ENCODE results near the gene NR1H2.
A peak's percentile ranks its signal among the peaks of the same experiment; 100 is the strongest.
"Not testable (repeated sequence)": the region's sequence is repeated elsewhere in the genome, so short reads cannot be mapped to it uniquely, and the experiment has no call there.

Gene NR1H2

DNA sequence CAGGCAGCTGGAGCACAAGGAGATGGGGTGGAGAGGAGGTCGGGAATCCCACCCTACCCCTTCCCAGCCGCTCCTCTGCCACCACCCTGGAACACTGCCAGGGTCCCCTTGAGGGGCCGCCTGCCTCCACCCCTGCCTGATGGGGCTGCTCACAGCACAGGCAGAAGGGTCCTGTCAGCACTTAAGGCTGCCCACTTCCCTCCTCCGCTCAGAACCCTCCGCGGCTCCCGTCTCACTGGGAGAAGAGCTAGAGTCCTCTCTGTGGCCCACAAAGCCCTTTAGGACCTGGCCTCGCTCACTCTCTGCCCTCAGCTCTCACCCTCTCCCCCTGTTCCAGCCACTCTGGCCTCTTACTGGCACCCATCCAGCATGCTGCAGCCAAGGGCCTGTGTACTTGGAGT, 4.5 kb downstream of the NR1H2 start:
- Histone ChIP-seq H3K36me3 (ENCODE audit: control insufficient read depth, insufficient read depth, low read length) (peaks cover 52% of the 10 kb centered on the region), H3K9me3 (ENCODE audit: control insufficient read depth, insufficient read depth, low read length) (no peaks in the 10 kb centered on the region), H3K4me1 (ENCODE audit: control insufficient read depth, insufficient read depth, low read length) (peaks cover 6% of the 10 kb centered on the region), H3K27me3 (ENCODE audit: control insufficient read depth, insufficient read depth, low read length) (no peaks in the 10 kb centered on the region), H3K9ac (ENCODE audit: low read depth, low read length) (no peak overlapping the region), H3K27ac (ENCODE audit: low read depth, low read length) (no peak overlapping the region), H3K4me3 (ENCODE audit: low read depth, low read length) (no peak overlapping the region)

- Histone ChIP-seq H3K4me3 (ENCODE audit: low read depth, low read length) (no peak overlapping the region), H3K27ac (ENCODE audit: low read depth, low read length) (no peak overlapping the region), H3K9ac (ENCODE audit: low read depth, low read length) (no peak overlapping the region), H3K36me3 (ENCODE audit: control insufficient read depth, insufficient read depth, low read length) (peaks cover 61% of the 10 kb centered on the region), H3K4me1 (ENCODE audit: control insufficient read depth, insufficient read depth, low read length) (peaks cover 6% of the 10 kb centered on the region), H3K27me3 (ENCODE audit: control insufficient read depth, insufficient read depth, low read length) (no peaks in the 10 kb centered on the region), H3K9me3 (ENCODE audit: control insufficient read depth, insufficient read depth, low read length) (no peaks in the 10 kb centered on the region)
Measured at GRCh38 chr19:50381881-50382729, 5.8 kb downstream of the NR1H2 start.

- peaks cover 6% of the 10 kb centered on the region for H3K4me1 ChIP-seq (ENCODE audit: control insufficient read depth, insufficient read depth, low read length)
- H3K36me3 ChIP-seq (ENCODE audit: control insufficient read depth, insufficient read depth, low read length), result peaks cover 62% of the 10 kb centered on the region
- H3K27me3 ChIP-seq (ENCODE audit: control insufficient read depth, insufficient read depth, low read length), result no peaks in the 10 kb centered on the region
- peak overlapping the region; percentile 81 for H3K4me3 ChIP-seq (ENCODE audit: low read depth, low read length)
- no peaks in the 10 kb centered on the region for H3K9me3 ChIP-seq (ENCODE audit: control insufficient read depth, insufficient read depth, low read length)
- H3K27ac ChIP-seq (ENCODE audit: low read depth, low read length), result peak overlapping the region; percentile 50
- H3K9ac ChIP-seq (ENCODE audit: low read depth, low read length), result peak overlapping the region; percentile 76
Measured at GRCh38 chr19:50383001-50383851, 7.0 kb downstream of the NR1H2 start.

DNA sequence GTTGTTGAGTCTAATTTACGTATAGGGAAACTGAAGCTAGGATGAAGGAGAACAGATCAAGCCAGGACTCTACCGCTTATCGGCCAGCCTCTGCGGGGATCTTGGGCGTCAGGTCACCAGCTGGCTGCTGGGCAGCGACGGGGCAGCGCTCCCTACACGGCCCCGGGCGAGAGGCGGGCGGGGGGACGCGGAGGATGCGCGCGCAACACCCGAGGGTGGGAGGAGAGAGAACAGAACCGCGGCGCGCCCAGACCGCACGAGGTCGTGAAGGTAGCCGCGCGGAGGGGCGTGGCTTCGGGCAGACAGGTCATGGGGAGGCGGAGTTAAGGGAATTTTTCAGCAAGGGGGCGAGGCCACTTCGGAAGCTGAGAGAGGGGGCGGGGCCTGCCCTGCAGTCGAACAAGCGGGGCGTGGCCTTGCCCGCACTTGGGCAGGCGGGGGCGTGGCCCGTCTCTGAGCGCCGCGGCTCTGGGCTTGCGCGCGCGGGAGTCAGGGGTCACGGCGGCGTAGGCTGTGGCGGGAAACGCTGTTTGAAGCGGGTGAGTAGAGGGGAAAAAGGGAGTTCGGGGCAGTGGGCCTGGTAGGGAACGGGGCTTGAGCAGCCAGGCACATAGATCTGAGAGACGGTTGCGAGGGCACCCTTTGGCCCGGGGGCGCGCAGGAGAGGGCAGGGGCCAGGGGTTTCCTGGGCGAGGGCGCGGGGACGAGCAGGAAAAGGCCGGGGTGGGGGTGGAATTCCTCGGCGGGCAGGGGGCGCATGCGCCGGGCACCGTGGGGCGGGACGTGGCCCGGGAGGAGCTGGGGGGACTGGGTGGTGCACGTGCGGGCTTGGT, 7.8 kb downstream of the NR1H2 start, which contains the start of gene POLD1:
POLD1 (plus strand) TSS at position 496 of the 833 bp plus-strand sequence. CDS start 14,505 bp downstream, outside the sequence.
- Histone ChIP-seq H3K36me3 (ENCODE audit: control insufficient read depth, insufficient read depth, low read length) (peaks cover 60% of the 10 kb centered on the region), H3K27ac (ENCODE audit: low read depth, low read length) (peak within 1 kb of the TSS; percentile 92), H3K4me1 (ENCODE audit: control insufficient read depth, insufficient read depth, low read length) (peaks cover 6% of the 10 kb centered on the region), H3K27me3 (ENCODE audit: control insufficient read depth, insufficient read depth, low read length) (no peaks in the 10 kb centered on the region), H3K9me3 (ENCODE audit: control insufficient read depth, insufficient read depth, low read length) (no peaks in the 10 kb centered on the region), H3K9ac (ENCODE audit: low read depth, low read length) (peak within 1 kb of the TSS; percentile 82), H3K4me3 (ENCODE audit: low read depth, low read length) (peak within 1 kb of the TSS; percentile 81)

- Histone ChIP-seq H3K4me3 (ENCODE audit: low read depth, low read length) (peak overlapping the region; percentile 81), H3K27me3 (ENCODE audit: control insufficient read depth, insufficient read depth, low read length) (no peaks in the 10 kb centered on the region), H3K9ac (ENCODE audit: low read depth, low read length) (peak overlapping the region; percentile 82), H3K36me3 (ENCODE audit: control insufficient read depth, insufficient read depth, low read length) (peaks cover 55% of the 10 kb centered on the region), H3K9me3 (ENCODE audit: control insufficient read depth, insufficient read depth, low read length) (no peaks in the 10 kb centered on the region), H3K27ac (ENCODE audit: low read depth, low read length) (peak overlapping the region; percentile 92), H3K4me1 (ENCODE audit: control insufficient read depth, insufficient read depth, low read length) (peaks cover 6% of the 10 kb centered on the region)
Measured at GRCh38 chr19:50384685-50385535, 8.7 kb downstream of the NR1H2 start.

- H3K36me3 ChIP-seq (ENCODE audit: control insufficient read depth, insufficient read depth, low read length), result peaks cover 38% of the 10 kb centered on the region
- no peaks in the 10 kb centered on the region for H3K27me3 ChIP-seq (ENCODE audit: control insufficient read depth, insufficient read depth, low read length)
- peaks cover 6% of the 10 kb centered on the region for H3K4me1 ChIP-seq (ENCODE audit: control insufficient read depth, insufficient read depth, low read length)
- no peak overlapping the region for H3K27ac ChIP-seq (ENCODE audit: low read depth, low read length)
- peaks cover 4% of the 10 kb centered on the region for H3K9me3 ChIP-seq (ENCODE audit: control insufficient read depth, insufficient read depth, low read length)
- H3K4me3 ChIP-seq (ENCODE audit: low read depth, low read length), result no peak overlapping the region
- H3K9ac ChIP-seq (ENCODE audit: low read depth, low read length), result no peak overlapping the region
Measured at GRCh38 chr19:50387176-50387867, 11.1 kb downstream of the NR1H2 start.

DNA sequence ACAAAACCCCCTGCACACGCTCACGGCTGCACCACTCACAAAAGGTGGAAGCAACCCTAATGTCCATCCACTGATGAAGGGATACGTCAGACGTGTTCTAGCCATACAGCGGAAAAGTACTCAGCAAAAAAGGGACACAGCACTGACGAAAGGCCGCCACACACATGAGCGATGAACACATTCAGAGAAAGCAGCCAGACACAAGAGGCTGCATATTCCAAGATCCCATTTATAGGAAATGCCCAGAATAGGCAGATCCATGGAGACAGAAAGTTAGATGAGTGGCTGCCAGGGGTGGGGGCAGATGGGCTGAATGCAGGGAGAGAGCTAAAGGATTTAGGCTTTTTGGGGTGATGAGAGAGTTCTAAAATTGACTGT, 11.6 kb downstream of the NR1H2 start:
- Histone ChIP-seq H3K9me3 (ENCODE audit: control insufficient read depth, insufficient read depth, low read length) (peaks cover 4% of the 10 kb centered on the region), H3K36me3 (ENCODE audit: control insufficient read depth, insufficient read depth, low read length) (peaks cover 37% of the 10 kb centered on the region), H3K27me3 (ENCODE audit: control insufficient read depth, insufficient read depth, low read length) (no peaks in the 10 kb centered on the region), H3K27ac (ENCODE audit: low read depth, low read length) (no peak overlapping the region), H3K4me1 (ENCODE audit: control insufficient read depth, insufficient read depth, low read length) (peaks cover 6% of the 10 kb centered on the region), H3K9ac (ENCODE audit: low read depth, low read length) (no peak overlapping the region), H3K4me3 (ENCODE audit: low read depth, low read length) (no peak overlapping the region)

DNA sequence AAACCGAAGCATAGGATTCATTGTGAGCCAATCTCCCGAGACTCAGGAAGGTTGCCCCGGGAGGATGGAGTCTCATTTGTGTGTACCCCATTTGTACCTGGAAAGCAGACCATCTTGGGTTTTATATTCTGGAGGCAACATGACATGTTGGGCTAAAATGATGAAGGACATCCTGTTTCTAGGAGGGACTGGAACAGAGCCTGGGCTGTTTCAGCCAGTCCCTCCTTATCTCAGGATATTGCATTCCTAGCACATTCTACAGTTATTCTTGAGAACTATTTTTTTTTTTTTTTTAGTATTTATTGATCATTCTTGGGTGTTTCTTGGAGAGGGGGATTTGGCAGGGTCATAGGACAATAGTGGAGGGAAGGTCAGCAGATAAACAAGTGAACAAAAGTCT, 14.0 kb downstream of the NR1H2 start:
- not testable (repeated sequence) for H3K27me3 ChIP-seq (ENCODE audit: control insufficient read depth, insufficient read depth, low read length); H3K9ac ChIP-seq (ENCODE audit: low read depth, low read length); H3K4me1 ChIP-seq (ENCODE audit: control insufficient read depth, insufficient read depth, low read length); H3K9me3 ChIP-seq (ENCODE audit: control insufficient read depth, insufficient read depth, low read length); H3K4me3 ChIP-seq (ENCODE audit: low read depth, low read length); H3K27ac ChIP-seq (ENCODE audit: low read depth, low read length)
- peaks cover 46% of the 10 kb centered on the region for H3K36me3 ChIP-seq (ENCODE audit: control insufficient read depth, insufficient read depth, low read length)

DNA sequence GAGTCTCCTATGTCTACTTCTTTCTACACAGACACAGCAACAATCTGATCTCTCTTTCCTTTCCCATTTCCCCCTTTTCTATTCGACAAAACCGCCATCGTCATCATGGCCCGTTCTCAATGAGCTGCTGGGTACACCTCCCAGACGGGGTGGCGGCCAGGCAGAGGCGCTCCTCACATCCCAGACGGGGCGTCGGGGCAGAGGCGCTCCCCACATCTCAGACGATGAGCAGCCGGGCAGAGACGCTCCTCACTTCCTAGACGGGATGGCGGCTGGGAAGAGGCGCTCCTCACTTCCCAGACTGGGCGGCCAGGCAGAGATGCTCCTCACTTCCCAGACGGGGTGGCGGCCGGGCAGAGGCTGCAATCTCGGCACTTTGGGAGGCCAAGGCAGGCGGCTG, 14.7 kb downstream of the NR1H2 start:
- H3K4me3 ChIP-seq (ENCODE audit: low read depth, low read length); H3K9ac ChIP-seq (ENCODE audit: low read depth, low read length); H3K27me3 ChIP-seq (ENCODE audit: control insufficient read depth, insufficient read depth, low read length); H3K9me3 ChIP-seq (ENCODE audit: control insufficient read depth, insufficient read depth, low read length); H3K27ac ChIP-seq (ENCODE audit: low read depth, low read length); H3K4me1 ChIP-seq (ENCODE audit: control insufficient read depth, insufficient read depth, low read length): not testable (repeated sequence)
- H3K36me3 ChIP-seq (ENCODE audit: control insufficient read depth, insufficient read depth, low read length), result peaks cover 46% of the 10 kb centered on the region

Data from HUES48 (cell line).